OCI-LY1 (cell line): Measurements from ENCODE around the gene OCIAD2.

Experiments
- H2AFZ ChIP-seq: fragments of 200-600 bp; sonication (generic), shearing (Covaris generic); 2 replicates; pipeline ENCODE4 v1.6.0; 2014; ENCODE audit warnings: antibody characterized with exemption, mild to moderate bottlenecking, low read length
- H3F3A ChIP-seq: fragments of 200-600 bp; sonication (generic), shearing (Covaris generic); 2 replicates; pipeline ENCODE4 v1.6.0; 2014; ENCODE audit warnings: mild to moderate bottlenecking, antibody characterized with exemption, low read length, moderate library complexity; ENCODE audit not compliant: insufficient read depth
- H3K27ac ChIP-seq: fragments of 200-600 bp; sonication (generic); 2 replicates; pipeline ENCODE4 v1.5.1; 2014; ENCODE audit warnings: low read length, mixed run types, mild to moderate bottlenecking, low read depth; ENCODE audit not compliant: poor library complexity, severe bottlenecking
- H3K27me3 ChIP-seq: fragments of 200-600 bp; sonication (generic); 2 replicates; pipeline ENCODE4 v1.6.0; 2014; ENCODE audit warnings: antibody characterized with exemption, mild to moderate bottlenecking, low read length, moderate library complexity; ENCODE audit not compliant: insufficient read depth
- H3K36me3 ChIP-seq: fragments of 200-600 bp; sonication (generic); 2 replicates; pipeline ENCODE4 v1.6.1; 2014; ENCODE audit warnings: mild to moderate bottlenecking, antibody characterized with exemption, low read length, moderate library complexity, mixed read lengths; ENCODE audit not compliant: insufficient read depth
- H3K4me1 ChIP-seq: fragments of 200-600 bp; sonication (generic); 2 replicates; pipeline ENCODE4 v1.5.1; 2014; ENCODE audit warnings: mild to moderate bottlenecking, low read length, moderate library complexity; ENCODE audit not compliant: insufficient read depth, severe bottlenecking
- H3K4me2 ChIP-seq: fragments of 200-600 bp; sonication (generic), shearing (Covaris generic); 2 replicates; pipeline ENCODE4 v1.6.1; 2014; ENCODE audit warnings: low read length
- H3K4me3 ChIP-seq: fragments of 200-600 bp; sonication (generic); 2 replicates; pipeline ENCODE4 v1.5.1; 2014; ENCODE audit warnings: low read length, low read depth, mild to moderate bottlenecking, mixed read lengths; ENCODE audit not compliant: poor library complexity, severe bottlenecking
- H3K79me2 ChIP-seq: fragments of 200-600 bp; shearing (Covaris generic); 2 replicates; pipeline ENCODE4 v1.6.1; 2016; ENCODE audit warnings: mixed run types, low read length, mixed read lengths; ENCODE audit not compliant: insufficient read depth
- H3K9ac ChIP-seq: fragments of 200-600 bp; sonication (generic), shearing (Covaris generic); 2 replicates; pipeline ENCODE4 v1.6.1; 2014; ENCODE audit warnings: mild to moderate bottlenecking, low read length, mixed read lengths
- H3K9me2 ChIP-seq: fragments of 200-600 bp; sonication (generic), shearing (Covaris generic); 2 replicates; pipeline ENCODE4 v1.6.1; 2014; ENCODE audit warnings: low read depth, mild to moderate bottlenecking, low read length, mixed read lengths
- H3K9me3 ChIP-seq: fragments of 200-600 bp; shearing (Covaris generic); 2 replicates; pipeline ENCODE4 v1.6.1; 2014; ENCODE audit warnings: low read length, mixed read lengths
- H4K20me1 ChIP-seq: fragments of 200-600 bp; sonication (generic), shearing (Covaris generic); 2 replicates; pipeline ENCODE4 v1.6.0; 2016; ENCODE audit warnings: mild to moderate bottlenecking, low read length; ENCODE audit not compliant: insufficient read depth
- CTCF ChIP-seq: fragments of 200-600 bp; sonication (generic), shearing (Covaris generic); IDR thresholded peaks from 2 replicates; pipeline ENCODE4 v1.5.1; 2017; ENCODE audit warnings: mild to moderate bottlenecking, antibody characterized with exemption, low read length, moderate library complexity, mixed read lengths
- EZH2 ChIP-seq: fragments of 200-600 bp; sonication (generic), shearing (Covaris generic); IDR thresholded peaks from 2 replicates; pipeline ENCODE4 v1.8.0; 2017; ENCODE audit warnings: borderline replicate concordance, mixed run types, mild to moderate bottlenecking, antibody characterized with exemption, low read length, moderate library complexity, mixed read lengths

The OCIAD2 gene

GRCh38 chr4:48949086-48949485, 42.5 kb upstream of the OCIAD2 start:
- TF ChIP-seq EZH2 (no peak), CTCF (no peak)
- Histone ChIP-seq H3K9me2 (no peaks in the 10 kb centered on the region), H3F3A (no peaks in the 10 kb centered on the region), H3K27me3 (no peaks in the 10 kb centered on the region), H3K9ac (no peak overlapping the region), H3K4me3 (no peak overlapping the region), H3K79me2 (no peaks in the 10 kb centered on the region), H3K9me3 (no peaks in the 10 kb centered on the region; the same call in 1 of the 2 replicates), H3K27ac (no peak overlapping the region), H3K4me1 (no peaks in the 10 kb centered on the region), H2AFZ (no peak overlapping the region), H4K20me1 (no peaks in the 10 kb centered on the region), H3K4me2 (no peak overlapping the region), H3K36me3 (no peaks in the 10 kb centered on the region)

DNA sequence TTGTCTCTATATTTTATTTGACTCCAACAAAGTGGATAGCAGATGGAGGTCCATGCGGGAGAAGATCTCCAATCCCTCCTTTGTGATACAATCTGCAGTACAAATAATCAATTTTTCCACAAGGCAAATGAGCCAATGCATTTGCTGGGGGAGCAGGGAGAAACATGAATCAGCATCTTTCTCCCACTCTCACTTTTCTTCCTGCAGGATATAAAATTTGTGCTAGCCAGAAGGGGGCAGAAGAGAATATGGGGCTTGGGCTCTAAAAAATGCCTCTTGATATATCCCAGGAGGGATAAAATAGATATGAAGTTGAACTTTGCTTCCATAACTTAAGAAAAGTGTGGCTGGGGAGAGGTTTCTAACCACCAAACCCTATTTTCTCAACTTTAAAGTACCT, 41.2 kb upstream of the OCIAD2 start:
- TF ChIP-seq EZH2 (no peak), CTCF (no peak)
- H2AFZ ChIP-seq: no peak overlapping the region
- no peaks in the 10 kb centered on the region for H3K4me1 ChIP-seq
- no peaks in the 10 kb centered on the region for H3K79me2 ChIP-seq
- H3K4me3 ChIP-seq: no peak overlapping the region
- H3K9me2 ChIP-seq: no peaks in the 10 kb centered on the region
- no peak overlapping the region for H3K27ac ChIP-seq
- H3K9ac ChIP-seq: no peak overlapping the region
- no peaks in the 10 kb centered on the region for H3F3A ChIP-seq
- no peaks in the 10 kb centered on the region; the same call in 1 of the 2 replicates for H3K9me3 ChIP-seq
- H3K27me3 ChIP-seq: no peaks in the 10 kb centered on the region
- H3K4me2 ChIP-seq: no peak overlapping the region
- H4K20me1 ChIP-seq: no peaks in the 10 kb centered on the region
- H3K36me3 ChIP-seq: no peaks in the 10 kb centered on the region

- Histone ChIP-seq H3K9me3 (no peaks in the 10 kb centered on the region), H3K4me1 (no peaks in the 10 kb centered on the region), H3K27ac (no peak overlapping the region), H3K9ac (no peak overlapping the region), H3K4me2 (no peak overlapping the region), H4K20me1 (no peaks in the 10 kb centered on the region), H3K4me3 (no peak overlapping the region), H2AFZ (no peak overlapping the region), H3F3A (no peaks in the 10 kb centered on the region), H3K27me3 (no peaks in the 10 kb centered on the region), H3K36me3 (no peaks in the 10 kb centered on the region), H3K79me2 (no peaks in the 10 kb centered on the region), H3K9me2 (no peaks in the 10 kb centered on the region)
- no peak for TF ChIP-seq CTCF
- TF ChIP-seq EZH2: no peak
Observed at GRCh38 chr4:48945981-48946380, 39.4 kb upstream of the OCIAD2 start.
